ENCODE data around the gene SIDT2.

SIDT2 gene

GRCh38 chr11:117229931-117230285, 51.4 kb downstream of the SIDT2 start:
- Mint-ChIP-seq H3K9me3 (no peaks in the 10 kb centered on the region), H3K4me1 (peaks cover 45% of the 10 kb centered on the region), H3K4me3 (peak overlapping the region; percentile 93 to 99 (median 97)), H3K36me3 (ENCODE audit: low read depth) (peaks cover 18% of the 10 kb centered on the region), H3K27ac (peak overlapping the region in 1 of 3 experiments; percentile 70), H3K27me3 (ENCODE audit: low read depth) (no peaks in the 10 kb centered on the region)
- no peak for TF ChIP-seq CTCF (IDR thresholded peaks at IDR 0.05; ENCODE audit: unreplicated experiment in 3 of 3)

- no peaks in the 10 kb centered on the region for H3K27me3 Mint-ChIP-seq (ENCODE audit: low read depth)
- peak overlapping the region; percentile 93 to 99 (median 97) for H3K4me3 Mint-ChIP-seq
- no peaks in the 10 kb centered on the region for H3K9me3 Mint-ChIP-seq
- H3K4me1 Mint-ChIP-seq = peaks cover 40% of the 10 kb centered on the region
- H3K27ac Mint-ChIP-seq = peak overlapping the region in 2 of 3 experiments; percentile 9 to 71
- peaks cover 18% of the 10 kb centered on the region for H3K36me3 Mint-ChIP-seq (ENCODE audit: low read depth)
- TF ChIP-seq CTCF (IDR thresholded peaks at IDR 0.05; ENCODE audit: unreplicated experiment in 3 of 3) = no peak
Measured at GRCh38 chr11:117230286-117230961, 51.9 kb downstream of the SIDT2 start.

GRCh38 chr11:117230999-117231841, 52.7 kb downstream of the SIDT2 start:
- Mint-ChIP-seq H3K4me1 (peaks cover 39% of the 10 kb centered on the region), H3K4me3 (peak overlapping the region; percentile 93 to 99 (median 97)), H3K9me3 (no peaks in the 10 kb centered on the region), H3K27me3 (ENCODE audit: low read depth) (no peaks in the 10 kb centered on the region), H3K36me3 (ENCODE audit: low read depth) (peaks cover 19% of the 10 kb centered on the region), H3K27ac (peak overlapping the region; percentile 71 to 89 (median 83))
- TF ChIP-seq CTCF (IDR thresholded peaks at IDR 0.05; ENCODE audit: unreplicated experiment in 3 of 3) = no peak

GRCh38 chr11:117231842-117232091, 53.2 kb downstream of the SIDT2 start, which contains the start of gene PCSK7:
Gene PCSK7 (minus strand): TSS chr11:117232073. CDS start chr11:117229844, 2,229 bp downstream.
- peaks cover 19% of the 10 kb centered on the region for H3K36me3 Mint-ChIP-seq (ENCODE audit: low read depth)
- no peaks in the 10 kb centered on the region for H3K27me3 Mint-ChIP-seq (ENCODE audit: low read depth)
- H3K27ac Mint-ChIP-seq = peak within 1 kb of the TSS; percentile 88 to 98 (median 93)
- peaks cover 34% of the 10 kb centered on the region for H3K4me1 Mint-ChIP-seq
- no peaks in the 10 kb centered on the region for H3K9me3 Mint-ChIP-seq
- peak within 1 kb of the TSS; percentile 97 to 99 (median 99) for H3K4me3 Mint-ChIP-seq
- TF ChIP-seq CTCF (IDR thresholded peaks at IDR 0.05; ENCODE audit: unreplicated experiment in 3 of 3) = no peak

- Mint-ChIP-seq H3K27me3 (ENCODE audit: low read depth) (no peaks in the 10 kb centered on the region), H3K4me3 (peak within 1 kb of the TSS; percentile 97 to 99 (median 99)), H3K36me3 (ENCODE audit: low read depth) (peaks cover 14% of the 10 kb centered on the region), H3K9me3 (no peaks in the 10 kb centered on the region), H3K27ac (peak within 1 kb of the TSS; percentile 88 to 98 (median 93)), H3K4me1 (peaks cover 34% of the 10 kb centered on the region)
- TF ChIP-seq CTCF (IDR thresholded peaks at IDR 0.05; ENCODE audit: unreplicated experiment in 3 of 3) = peak; percentile 93 to 96 (median 95)
Measured at GRCh38 chr11:117232092-117232878, 53.7 kb downstream of the SIDT2 start, which contains the start of gene RNF214. Gene RNF214 (plus strand): TSS chr11:117232671. CDS start chr11:117234273, 1,602 bp downstream.
